ENCODE data around the gene COL4A1.

COL4A1 gene

GRCh38 chr13:110227416-110227815, 79.5 kb downstream of the COL4A1 start:
- no peak for DNase-seq (ENCODE audit: extremely low read depth in 1 of 2, low read depth in 1 of 2)

GRCh38 chr13:110225609-110226574, 81.1 kb downstream of the COL4A1 start:
- DNase-seq (ENCODE audit: extremely low read depth in 1 of 2, low read depth in 1 of 2) = no peak

- no peak for DNase-seq (ENCODE audit: extremely low read depth in 1 of 2, low read depth in 1 of 2)
Observed at GRCh38 chr13:110225003-110225402, 82.0 kb downstream of the COL4A1 start.

GRCh38 chr13:110224519-110224918, 82.4 kb downstream of the COL4A1 start:
- DNase-seq (ENCODE audit: extremely low read depth in 1 of 2, low read depth in 1 of 2) = no peak

- no peak for DNase-seq (ENCODE audit: extremely low read depth in 1 of 2, low read depth in 1 of 2)
Observed at GRCh38 chr13:110221406-110222117, 85.4 kb downstream of the COL4A1 start.

GRCh38 chr13:110220471-110220870, 86.5 kb downstream of the COL4A1 start:
- DNase-seq (ENCODE audit: extremely low read depth in 1 of 2, low read depth in 1 of 2) = no peak

GRCh38 chr13:110218581-110219201, 88.3 kb downstream of the COL4A1 start:
- no peak for DNase-seq (ENCODE audit: extremely low read depth in 1 of 2, low read depth in 1 of 2)

- no peak for DNase-seq (ENCODE audit: extremely low read depth in 1 of 2, low read depth in 1 of 2)
Observed at GRCh38 chr13:110217811-110218210, 89.1 kb downstream of the COL4A1 start.

GRCh38 chr13:110217085-110217484, 89.9 kb downstream of the COL4A1 start:
- DNase-seq (ENCODE audit: extremely low read depth in 1 of 2, low read depth in 1 of 2) = no peak

GRCh38 chr13:110216398-110217041, 90.4 kb downstream of the COL4A1 start:
- DNase-seq (ENCODE audit: extremely low read depth in 1 of 2, low read depth in 1 of 2) = no peak

- DNase-seq (ENCODE audit: extremely low read depth in 1 of 2, low read depth in 1 of 2) = no peak
Observed at GRCh38 chr13:110216006-110216397, 91.0 kb downstream of the COL4A1 start.

- DNase-seq (ENCODE audit: extremely low read depth in 1 of 2, low read depth in 1 of 2) = no peak
Observed at GRCh38 chr13:110215606-110216005, 91.4 kb downstream of the COL4A1 start.

GRCh38 chr13:110214637-110215036, 92.3 kb downstream of the COL4A1 start:
- no peak for DNase-seq (ENCODE audit: extremely low read depth in 1 of 2, low read depth in 1 of 2)

GRCh38 chr13:110213461-110214074, 93.4 kb downstream of the COL4A1 start:
- no peak for DNase-seq (ENCODE audit: extremely low read depth in 1 of 2, low read depth in 1 of 2)

GRCh38 chr13:110212529-110212928, 94.4 kb downstream of the COL4A1 start:
- DNase-seq (ENCODE audit: extremely low read depth in 1 of 2, low read depth in 1 of 2) = no peak

- DNase-seq (ENCODE audit: extremely low read depth in 1 of 2, low read depth in 1 of 2) = no peak
Observed at GRCh38 chr13:110211735-110212134, 95.2 kb downstream of the COL4A1 start.

GRCh38 chr13:110211046-110211445, 95.9 kb downstream of the COL4A1 start:
- no peak for DNase-seq (ENCODE audit: extremely low read depth in 1 of 2, low read depth in 1 of 2)

GRCh38 chr13:110210604-110210985, 96.4 kb downstream of the COL4A1 start:
- no peak for DNase-seq (ENCODE audit: extremely low read depth in 1 of 2, low read depth in 1 of 2)

GRCh38 chr13:110209950-110210603, 96.9 kb downstream of the COL4A1 start:
- DNase-seq (ENCODE audit: extremely low read depth in 1 of 2, low read depth in 1 of 2) = no peak

- no peak for DNase-seq (ENCODE audit: extremely low read depth in 1 of 2, low read depth in 1 of 2)
Observed at GRCh38 chr13:110208116-110208515, 98.8 kb downstream of the COL4A1 start.

Measured in activated CD8-positive, alpha-beta memory T cell treated with anti-CD3 and anti-CD28 coated beads for 1 hour (primary cell).